RWPE1 (cell line): ENCODE measurements around the gene SLC20A1.

Source experiments
- CTCF ChIA-PET: fragments of 350-600 bp; sonication (Branson Sonifier 250); formaldehyde crosslinking; extraction: SDS; loops from one replicate; lab custom pipeline; 2021; lab: Yijun Ruan, JAX
- POLR2A ChIA-PET: fragments of 400-600 bp; formaldehyde crosslinking; extraction: SDS; loops from one replicate; lab custom pipeline; 2020; ENCODE audit warnings: antibody characterized with exemption; ENCODE audit not compliant: low non-redundant PET; lab: Yijun Ruan, JAX
- DNase-seq: peaks from one replicate; pipeline ENCODE4 v3.0.0; 2012; ENCODE audit warnings: low spot score
- H3K27ac ChIP-seq: fragments of 450-650 bp; 2 replicates; pipeline ENCODE4 v1.5.1; 2017
- CTCF ChIP-seq: fragments of 450-650 bp; conservative IDR thresholded peaks from 2 replicates; pipeline ENCODE4 v1.5.1; 2017; ENCODE audit warnings: low read depth, mild to moderate bottlenecking

The SLC20A1 gene

GRCh38 chr2:112694182-112694581 lies 48.4 kb downstream of the SLC20A1 start:
- CTCF ChIA-PET: no interaction called here
- H3K27ac ChIP-seq: no peak overlapping the region; the same call in 1 of the 2 replicates
- DNase-seq: no peak
- TF ChIP-seq CTCF: no peak
- POLR2A ChIA-PET: no interaction called here

DNA sequence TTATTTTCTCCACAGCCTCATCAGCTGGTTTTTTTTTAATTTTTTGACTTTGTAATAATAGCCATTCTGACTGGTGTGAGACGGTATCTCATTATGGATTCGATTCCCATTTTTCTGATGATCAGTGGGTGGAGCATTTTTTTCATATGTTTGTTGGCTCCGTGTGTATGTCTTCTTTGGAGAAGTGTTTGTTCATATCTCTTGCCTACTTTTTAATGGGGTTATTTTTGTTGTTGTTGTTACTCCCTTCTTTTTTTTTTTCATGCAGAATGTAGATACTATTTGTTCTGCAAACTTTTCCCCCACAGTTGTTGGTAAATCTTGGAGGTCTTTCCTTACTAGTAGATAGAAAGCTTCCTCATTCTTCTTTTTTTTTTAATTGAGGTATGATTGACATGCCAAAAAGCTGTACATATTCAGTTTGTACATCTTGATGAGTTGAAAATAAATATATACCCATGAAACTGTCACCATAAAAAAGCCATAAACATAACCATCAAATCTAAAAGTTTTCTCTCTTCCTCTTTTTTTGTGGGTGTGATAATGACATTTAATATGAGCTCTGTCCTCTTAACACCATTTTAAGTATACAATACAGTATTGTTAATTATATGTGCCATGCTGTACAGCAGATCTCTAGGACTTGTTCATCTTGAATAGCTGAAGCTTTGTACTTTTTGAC lies 53.2 kb downstream of the SLC20A1 start:
- POLR2A ChIA-PET: interaction anchor here (0.6 kb wide), 1 partner anchor 34 kb away, joined by 3 read pairs; no protein-coding TSS in a partner anchor
- no peak for TF ChIP-seq CTCF
- no peak for DNase-seq
- CTCF ChIA-PET: interaction anchor here (0.6 kb wide), 1 partner anchor 438 kb away, joined by 4 read pairs; no protein-coding TSS in a partner anchor
- no peak overlapping the region for H3K27ac ChIP-seq

DNA sequence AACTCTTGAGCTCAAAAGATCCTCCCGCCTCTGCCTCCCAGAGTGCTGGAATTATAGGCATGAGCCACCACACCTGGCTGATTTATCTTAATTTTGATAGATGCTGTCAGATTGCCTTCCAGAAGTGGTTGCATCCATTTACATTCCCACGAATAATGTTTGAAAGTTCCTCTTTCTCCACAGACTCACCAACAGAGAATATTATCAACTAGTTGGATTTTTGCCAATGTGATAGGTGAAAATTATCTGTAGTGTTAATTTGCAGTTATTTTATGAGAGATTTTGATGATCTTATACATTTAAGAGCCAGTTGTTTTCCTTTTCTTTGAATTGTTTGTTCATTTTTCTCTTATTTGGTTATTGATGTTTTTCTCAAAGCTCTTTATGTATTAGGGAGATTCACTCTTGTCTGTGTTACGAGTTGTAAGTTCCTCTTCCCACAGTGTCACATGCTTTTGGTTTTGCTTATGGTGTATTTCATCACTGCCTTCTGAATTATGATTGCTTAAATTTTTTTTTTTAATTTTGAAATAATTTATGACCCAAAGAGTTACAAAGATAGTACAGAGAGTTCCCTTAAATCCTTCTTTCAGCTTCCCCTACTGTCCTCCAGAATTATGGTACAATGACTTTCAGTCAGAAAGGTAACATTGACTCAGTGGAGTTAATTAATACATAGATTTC lies 54.4 kb downstream of the SLC20A1 start:
- ChIA-PET POLR2A (no interaction called here), CTCF (interaction anchor here (0.6 kb wide), 1 partner anchor 436 kb away, joined by 4 read pairs; no protein-coding TSS in a partner anchor)
- H3K27ac ChIP-seq: no peak overlapping the region
- no peak for TF ChIP-seq CTCF
- no peak for DNase-seq

GRCh38 chr2:112701052-112701451 lies 55.3 kb downstream of the SLC20A1 start:
- ChIA-PET POLR2A (no interaction called here), CTCF (no interaction called here)
- H3K27ac ChIP-seq: no peak overlapping the region
- DNase-seq: no peak
- TF ChIP-seq CTCF: no peak

GRCh38 chr2:112703684-112704083 lies 57.9 kb downstream of the SLC20A1 start:
- ChIA-PET CTCF (interaction anchor here (0.6 kb wide), 1 partner anchor 121 kb away, joined by 5 read pairs; no protein-coding TSS in a partner anchor), POLR2A (no interaction called here)
- no peak for TF ChIP-seq CTCF
- H3K27ac ChIP-seq: no peak overlapping the region
- no peak for DNase-seq

- no peak for TF ChIP-seq CTCF
- CTCF ChIA-PET: no interaction called here
- POLR2A ChIA-PET: no interaction called here
- H3K27ac ChIP-seq: no peak overlapping the region
- no peak for DNase-seq
Measured at GRCh38 chr2:112705575-112705974, 59.8 kb downstream of the SLC20A1 start.
